Right lobe of liver (tissue), 6 donors: ENCODE measurements around the gene NNMT. TPM values are rescaled to one million over a fixed set of nuclear protein-coding genes. Genes with fewer than 3 reads are reported as not detected.

ENCODE experiments used
- ATAC-seq, 4 donors: fragments of 200-7000 bp; cut with Tn5 transposase; one replicate each; pipeline ENCODE4 v1.9.1; 2020; ENCODE audit warnings: mild to moderate bottlenecking in 4 of 4, moderate library complexity in 4 of 4
- DNase-seq, 3 donors: peaks; one replicate each; pipeline ENCODE4 v3.0.0-alpha.2; 2020
- H3K27ac ChIP-seq, 3 donors: fragments of 200-600 bp; one replicate each; pipeline ENCODE4 v1.8.0; 2022
- H3K27me3 ChIP-seq, 2 donors: fragments of 200-600 bp; one replicate each; pipeline ENCODE4 v1.8.0; 2022
- H3K36me3 ChIP-seq, 4 donors: fragments of 200-600 bp; sonication (generic) in 1 of 4; one replicate each; pipeline versions ENCODE4 v1.5.1 to v1.8.0; 2017 to 2022; ENCODE audit warnings: control low read depth in 1 of 4
- H3K4me1 ChIP-seq, 4 donors: fragments of 200-600 bp; sonication (generic) in 1 of 4; one replicate each; pipeline versions ENCODE4 v1.5.1 to v1.8.0; 2017 to 2022; ENCODE audit warnings: control low read depth in 1 of 4
- H3K4me3 ChIP-seq, 3 donors: fragments of 200-600 bp; one replicate each; pipeline ENCODE4 v1.8.0; 2022
- H3K9me3 ChIP-seq, 4 donors: fragments of 200-600 bp; sonication (generic) in 1 of 4; one replicate each; pipeline versions ENCODE4 v1.5.1 to v1.8.0; 2017 to 2022; ENCODE audit warnings: control low read depth in 1 of 4
- CTCF ChIP-seq, 4 donors: fragments of 200-600 bp in 3 of 4; fragments of 450-650 bp in 1 of 4; IDR thresholded peaks; one replicate each; pipeline versions ENCODE4 v1.5.1 to v1.8.0; 2016 to 2022; ENCODE audit warnings: antibody characterized with exemption in 4 of 4, mild to moderate bottlenecking in 2 of 4
- POLR2A ChIP-seq: fragments of 450-650 bp; IDR thresholded peaks from one replicate; pipeline ENCODE4 v1.6.1; 2017; ENCODE audit warnings: antibody characterized with exemption, mild to moderate bottlenecking
- WGBS: methylation state at CpG from one replicate; pipeline ENCODE4 v1.1.6; 2018; ENCODE audit warnings: low coverage, low lambda C conversion rate; ENCODE audit not compliant: insufficient coverage; ENCODE audit errors: missing lambda C conversion rate; 5-methylcytosine and 5-hydroxymethylcytosine counted together
- intact Hi-C, 2 donors: fragments of 100-400 bp; cut with DNase I; formaldehyde crosslinking; loops; one replicate each; pipeline versions ENCODE4 v1.11.2 to v1.14.1; 2022
- total RNA-seq, 6 experiments: library from RNA; depleted of rRNA in 2 of 6; stranded (reverse); fragments of >200 nt in 2 of 6; fragmentation: NEBNext Ultra II Directional in 3 of 6; extraction: Animal tissue kit (Norgen Biotek cat#: 25700) in 3 of 6; gene quantifications; one replicate each; pipeline versions ENCODE4 v1.1.0 to v1.2.4, GENCODE V29; 2016 to 2023
- donor health status: DM: no; HTN: yes; CAD: no.
- donor health status: DM: no; HTN: no; CAD: no.
- donor health status: DM: no; HTN: no; CAD: no.
- donor health status: DM: no; HTN: yes; CAD: no.
- donor health status: DM: no; HTN: yes; CAD: no.

The NNMT gene
- total RNA-seq, 6 experiments from 2014 or later = 634 to 3,368 (median 2,270) TPM

DNA sequence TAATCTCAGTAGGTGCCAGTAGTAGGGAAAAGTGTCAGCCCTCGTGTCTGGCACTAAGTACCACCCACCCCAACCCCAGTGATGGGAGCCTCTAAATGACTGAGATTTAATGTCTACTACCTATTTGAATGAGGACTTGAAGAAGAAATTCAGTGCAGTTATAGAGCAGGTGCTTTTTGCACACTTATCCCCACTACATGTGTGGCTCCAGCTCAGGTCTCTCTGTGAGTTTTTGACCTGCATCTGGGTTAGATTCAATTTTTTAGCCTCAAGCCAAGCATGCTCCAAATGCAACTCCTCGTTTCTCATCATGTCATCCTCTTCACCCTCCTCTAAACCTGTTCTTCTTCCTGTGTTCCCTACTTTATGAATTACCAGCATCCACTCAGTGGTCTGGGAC, 24.9 kb upstream of the NNMT start:
- H3K27ac ChIP-seq = no peak overlapping the region
- H3K36me3 ChIP-seq = no peaks in the 10 kb centered on the region
- no peak overlapping the region for H3K4me3 ChIP-seq
- WGBS = 48% methylated on average over 2 of the region's 2 CpGs
- ATAC-seq (no peak), DNase-seq (no peak)
- TF ChIP-seq CTCF (IDR thresholded peaks at IDR 0.05) (no peak), POLR2A (no peak)
- H3K9me3 ChIP-seq = no peaks in the 10 kb centered on the region
- peaks cover 0 to 33% (median 6%) of the 10 kb centered on the region in 4 donors for H3K4me1 ChIP-seq
- no peaks in the 10 kb centered on the region for H3K27me3 ChIP-seq
- intact Hi-C loops = no loop called here

DNA sequence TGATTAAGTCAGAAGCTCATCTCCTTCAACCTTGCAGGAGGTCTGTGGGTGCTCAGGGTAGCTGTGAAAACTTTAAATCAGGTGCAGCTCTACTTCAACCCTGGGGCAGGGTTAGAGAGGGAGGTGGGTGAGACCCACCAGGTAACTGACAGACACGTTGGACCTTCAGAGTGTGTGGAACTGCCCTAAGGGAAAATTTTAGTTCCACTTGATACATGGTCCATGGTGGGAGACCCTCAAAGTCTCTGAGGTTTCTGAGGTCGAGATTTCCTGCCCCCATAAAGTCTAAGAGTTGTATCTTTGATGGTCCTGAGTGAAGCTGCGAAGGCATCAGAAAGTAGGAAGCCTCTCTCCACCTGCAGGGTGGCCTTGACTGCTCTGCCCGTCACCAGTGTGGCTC, 23.9 kb upstream of the NNMT start:
- TF ChIP-seq POLR2A = no peak
- DNase-seq = no peak
- Histone ChIP-seq H3K9me3 (no peaks in the 10 kb centered on the region), H3K4me3 (no peak overlapping the region), H3K36me3 (no peaks in the 10 kb centered on the region), H3K27me3 (no peaks in the 10 kb centered on the region), H3K27ac (no peak overlapping the region), H3K4me1 (peaks cover 0 to 28% (median 9%) of the 10 kb centered on the region in 4 donors)
- WGBS = 58% methylated on average over 3 of the region's 4 CpGs
- intact Hi-C loops = no loop called here
- ATAC-seq = no peak

GRCh38 chr11:114273071-114273470, 23.1 kb upstream of the NNMT start:
- DNase-seq (no peak), ATAC-seq (no peak)
- no peak overlapping the region for H3K27ac ChIP-seq
- H3K36me3 ChIP-seq = no peaks in the 10 kb centered on the region
- TF ChIP-seq POLR2A = no peak
- TF ChIP-seq CTCF (IDR thresholded peaks at IDR 0.05) = no peak
- H3K4me3 ChIP-seq = no peak overlapping the region
- WGBS = 88% methylated on average over 3 of the region's 3 CpGs
- peaks cover 0 to 31% (median 9%) of the 10 kb centered on the region in 4 donors for H3K4me1 ChIP-seq
- no peaks in the 10 kb centered on the region for H3K9me3 ChIP-seq
- intact Hi-C loops = no loop called here
- no peaks in the 10 kb centered on the region for H3K27me3 ChIP-seq

- ATAC-seq = no peak
- WGBS = 77% methylated on average over 5 of the region's 5 CpGs
Observed at GRCh38 chr11:114273890-114274635, 22.1 kb upstream of the NNMT start.

More at GRCh38 chr11:114273890-114274635, 22.1 kb upstream of the NNMT start:
- no peaks in the 10 kb centered on the region for H3K27me3 ChIP-seq
- no peak overlapping the region for H3K27ac ChIP-seq
- TF ChIP-seq POLR2A = no peak
- no peak for TF ChIP-seq CTCF (IDR thresholded peaks at IDR 0.05)
- peaks cover 0 to 41% (median 9%) of the 10 kb centered on the region in 4 donors for H3K4me1 ChIP-seq
- no peaks in the 10 kb centered on the region for H3K9me3 ChIP-seq
- no peak for DNase-seq
- intact Hi-C loops = no loop called here
- H3K4me3 ChIP-seq = no peak overlapping the region
- H3K36me3 ChIP-seq = no peaks in the 10 kb centered on the region
